Omental fat pad (tissue), 4 donors: ENCODE results near the gene ESYT2. TPM values are rescaled to one million over a fixed set of nuclear protein-coding genes. Genes with fewer than 3 reads are reported as not detected.
"Not testable (repeated sequence)": the region's sequence is repeated elsewhere in the genome, so short reads cannot be mapped to it uniquely, and the experiment has no call there.

ENCODE experiments used
- ATAC-seq: fragments of 150-250 bp; one replicate; pipeline ENCODE4 v1.9.1; 2016; ENCODE audit warnings: mild to moderate bottlenecking, moderate library complexity; ENCODE audit not compliant: low FRiP score
- DNase-seq: peaks from one replicate; pipeline ENCODE4 v3.0.0-alpha.2; 2019; ENCODE audit warnings: low spot score
- CTCF ChIP-seq, 3 donors: fragments of 450-650 bp; IDR thresholded peaks; one replicate each; pipeline ENCODE4 v1.5.1; 2016 to 2017; ENCODE audit warnings: antibody characterized with exemption in 3 of 3, mild to moderate bottlenecking in 3 of 3, moderate library complexity in 2 of 3
- total RNA-seq, 4 donors: library from RNA; depleted of rRNA; stranded (reverse); fragments of >200 nt; gene quantifications; one replicate each; pipeline ENCODE4 v1.1.0, GENCODE V29; 2016

Gene ESYT2
- total RNA-seq, 4 donors from 2014 or later, result 81.9 to 151 (median 112) TPM

- TF ChIP-seq CTCF (IDR thresholded peaks at IDR 0.05), result no peak
- ATAC-seq (no peak), DNase-seq (no peak)
These were observed 20.6 kb upstream of the ESYT2 start for GRCh38 chr7:158849768-158850544.

DNA sequence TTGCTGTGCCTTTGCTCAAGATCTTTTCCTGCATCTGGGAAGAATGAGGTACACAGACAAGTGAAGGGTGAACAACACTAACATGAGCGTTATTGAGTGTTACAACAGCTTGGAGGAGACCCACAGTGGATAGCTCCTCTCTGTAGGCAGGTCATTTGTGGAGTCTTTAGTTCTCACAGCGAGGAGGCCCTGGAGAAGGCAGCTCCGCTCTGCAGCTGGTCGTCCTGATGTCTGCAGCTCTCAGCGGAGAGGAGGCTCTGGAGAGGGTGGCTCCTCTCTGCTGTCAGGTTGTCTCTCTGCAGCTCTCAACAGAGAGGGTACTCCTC is 20.1 kb upstream of the ESYT2 start:
- ATAC-seq (no peak), DNase-seq (no peak)
- no peak for TF ChIP-seq CTCF (IDR thresholded peaks at IDR 0.05)

- DNase-seq, result no peak
- TF ChIP-seq CTCF (IDR thresholded peaks at IDR 0.05), result no peak
- no peak for ATAC-seq
These were observed 18.1 kb upstream of the ESYT2 start for GRCh38 chr7:158847451-158847866.

- DNase-seq, result no peak
- no peak for TF ChIP-seq CTCF (IDR thresholded peaks at IDR 0.05)
- no peak for ATAC-seq
These were observed 17.0 kb upstream of the ESYT2 start for GRCh38 chr7:158846304-158846703.

DNA sequence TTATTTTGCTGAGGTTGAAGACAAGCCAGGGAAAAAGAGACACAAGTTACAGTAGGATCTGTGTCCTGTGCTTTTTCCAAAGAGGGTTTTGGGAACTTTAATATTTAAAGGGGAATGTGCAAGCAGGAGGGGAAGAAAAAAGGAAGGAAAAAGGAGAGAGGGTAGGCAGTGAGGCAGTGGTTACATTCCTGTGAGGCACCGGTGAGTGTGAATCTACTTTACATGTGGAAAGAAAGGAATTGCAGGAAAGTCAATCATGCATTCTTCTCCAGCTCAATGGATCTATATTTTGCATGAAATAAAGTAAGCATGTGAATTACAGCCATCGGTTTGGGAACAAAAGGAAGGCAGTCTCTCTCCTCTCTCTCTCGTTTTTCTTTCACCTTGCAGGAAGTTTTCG is 14.5 kb upstream of the ESYT2 start:
- no peak for ATAC-seq
- no peak for DNase-seq
- no peak for TF ChIP-seq CTCF (IDR thresholded peaks at IDR 0.05)

- no peak for ATAC-seq
- DNase-seq, result no peak
- TF ChIP-seq CTCF (IDR thresholded peaks at IDR 0.05), result no peak
These were observed 13.2 kb upstream of the ESYT2 start for GRCh38 chr7:158842486-158842885.

DNA sequence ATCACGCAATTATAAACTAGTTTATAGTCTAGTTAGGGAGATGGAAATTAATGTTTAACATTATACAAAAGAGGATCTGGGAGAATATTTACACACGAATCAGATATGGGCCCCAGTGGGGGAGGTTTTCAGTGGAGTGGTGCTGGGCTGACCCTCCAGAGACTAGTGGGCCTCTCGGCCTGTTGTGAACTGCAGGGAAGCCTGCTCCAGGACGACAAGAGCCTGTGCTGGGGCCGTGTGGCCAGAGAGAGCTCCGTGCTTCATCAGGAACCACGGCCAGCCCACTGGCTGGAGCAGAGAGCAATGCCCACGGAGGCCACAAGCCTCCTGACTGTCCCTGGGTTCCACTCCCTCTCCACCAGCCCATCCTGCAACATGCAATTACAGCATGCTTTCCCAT is 11.3 kb upstream of the ESYT2 start:
- no peak for DNase-seq
- no peak for TF ChIP-seq CTCF (IDR thresholded peaks at IDR 0.05)
- ATAC-seq, result no peak

GRCh38 chr7:158839177-158839576 is 9.9 kb upstream of the ESYT2 start:
- ATAC-seq, DNase-seq: not testable (repeated sequence)
